GM21515 (cell line): ENCODE measurements around the gene FAAP20.

Experiments
- ATAC-seq: cut with Tn5 transposase; IDR thresholded peaks from one replicate; pipeline ENCODE4 v1.9.1; 2021; ENCODE audit not compliant: unreplicated experiment

Gene FAAP20

GRCh38 chr1:2212532-2213491, 18.2 kb upstream of the FAAP20 start:
- ATAC-seq, result no peak

- ATAC-seq, result no peak
These were observed 17.6 kb upstream of the FAAP20 start for GRCh38 chr1:2212274-2212531.

- ATAC-seq, result no peak
These were observed 16.2 kb upstream of the FAAP20 start for GRCh38 chr1:2210786-2211185.

- ATAC-seq, result no peak
These were observed 15.6 kb upstream of the FAAP20 start for GRCh38 chr1:2210084-2210653.

GRCh38 chr1:2209400-2210083, 15.0 kb upstream of the FAAP20 start:
- ATAC-seq, result no peak

GRCh38 chr1:2208309-2209239, 14.0 kb upstream of the FAAP20 start:
- no peak for ATAC-seq

GRCh38 chr1:2206813-2207487, 12.4 kb upstream of the FAAP20 start:
- ATAC-seq, result no peak

GRCh38 chr1:2205191-2205952, 10.8 kb upstream of the FAAP20 start:
- peak; percentile 55 for ATAC-seq

GRCh38 chr1:2204415-2205190, 10.0 kb upstream of the FAAP20 start:
- no peak for ATAC-seq

GRCh38 chr1:2203671-2204414, 9.3 kb upstream of the FAAP20 start:
- no peak for ATAC-seq

GRCh38 chr1:2202843-2203601, 8.4 kb upstream of the FAAP20 start:
- no peak for ATAC-seq

GRCh38 chr1:2202008-2202575, 7.5 kb upstream of the FAAP20 start:
- no peak for ATAC-seq

- ATAC-seq, result no peak
These were observed 6.5 kb upstream of the FAAP20 start for GRCh38 chr1:2201062-2201461.

GRCh38 chr1:2200308-2200943, 5.9 kb upstream of the FAAP20 start:
- no peak for ATAC-seq

GRCh38 chr1:2199042-2199810, 4.7 kb upstream of the FAAP20 start:
- ATAC-seq, result no peak

- no peak for ATAC-seq
These were observed 4.0 kb upstream of the FAAP20 start for GRCh38 chr1:2198571-2198970.
